Testis (tissue), 3 donors: ENCODE results near the gene PRRT3. TPM values are rescaled to one million over a fixed set of nuclear protein-coding genes. Genes with fewer than 3 reads are reported as not detected.

Experiments used
- DNase-seq: peaks from one replicate; pipeline ENCODE4 v3.0.0-alpha.2; 2019
- H3K27ac ChIP-seq, 2 donors: fragments of 200-600 bp; sonication (generic); one replicate each; pipeline ENCODE4 v1.5.1; 2019
- H3K27me3 ChIP-seq: fragments of 200-600 bp; sonication (generic); one replicate; pipeline ENCODE4 v1.5.1; 2019
- H3K36me3 ChIP-seq: fragments of 200-600 bp; sonication (generic); one replicate; pipeline ENCODE4 v1.5.1; 2017; ENCODE audit warnings: low read depth; ENCODE audit errors: missing control alignments
- H3K4me1 ChIP-seq: fragments of 200-600 bp; sonication (generic); one replicate; pipeline ENCODE4 v1.5.1; 2019
- H3K4me3 ChIP-seq, 2 donors: fragments of 200-600 bp; sonication (generic); one replicate each; pipeline ENCODE4 v1.5.1; 2017 to 2019
- H3K9me3 ChIP-seq: fragments of 200-600 bp; sonication (generic); one replicate; pipeline ENCODE4 v1.5.1; 2017
- CTCF ChIP-seq, 3 experiments: fragments of 450-650 bp in 2 of 3; fragments of 200-600 bp in 1 of 3; sonication (generic) in 1 of 3; IDR thresholded peaks; one replicate each; pipeline ENCODE4 v1.5.1; 2016 to 2019; ENCODE audit warnings: antibody characterized with exemption in 3 of 3, mild to moderate bottlenecking in 2 of 3, moderate library complexity in 1 of 3
- POLR2A ChIP-seq: fragments of 450-650 bp; IDR thresholded peaks from one replicate; pipeline ENCODE4 v1.6.1; 2017; ENCODE audit warnings: antibody characterized with exemption, mild to moderate bottlenecking, moderate library complexity
- WGBS, 2 donors: methylation state at CpG; one replicate each; pipeline ENCODE4 v1.1.5; 2018; 5-methylcytosine and 5-hydroxymethylcytosine counted together
- intact Hi-C: fragments of 100-400 bp; cut with DNase I; formaldehyde crosslinking; loops from one replicate; pipeline ENCODE4 v1.15.1; 2023; ENCODE audit warnings: low total_unique reads
- polyA plus RNA-seq: library from polyadenylated mRNA; stranded (reverse); fragments of 350-450 nt; fragmentation: Illumina TruSeq; extraction: RNeasy Lipid Tissue Mini Kit (QIAGEN cat#74804); gene quantifications from one replicate; pipeline ENCODE4 v1.2.3, GENCODE V29; 2014; ENCODE audit warnings: low read depth, low replicate concordance; ENCODE audit not compliant: insufficient read depth
- total RNA-seq, 2 donors: library from RNA; depleted of rRNA; stranded (reverse); fragments of >200 nt; gene quantifications; one replicate each; pipeline ENCODE4 v1.2.3, GENCODE V29; 2016

PRRT3 gene
- total and polyA plus RNA-seq, 3 donors from 2014 or later = 6.6 to 7.6 (median 7.2) TPM

- intact Hi-C loops = no loop called here
- DNase-seq = no peak
- WGBS, 2 donors = 96 to 98% methylated on average over 2 of the region's 2 CpGs
- Histone ChIP-seq H3K4me1 (peaks cover 9% of the 10 kb centered on the region), H3K36me3 (no peaks in the 10 kb centered on the region), H3K4me3 (no peak overlapping the region), H3K27ac (no peak overlapping the region), H3K9me3 (no peaks in the 10 kb centered on the region), H3K27me3 (no peaks in the 10 kb centered on the region)
- no peak for TF ChIP-seq POLR2A
These were observed 13.2 kb downstream of the PRRT3 start for GRCh38 chr3:9938966-9939365.

- H3K4me3 ChIP-seq = no peak overlapping the region
- H3K9me3 ChIP-seq = no peaks in the 10 kb centered on the region
- TF ChIP-seq POLR2A (no peak), CTCF (IDR thresholded peaks at IDR 0.05) (no peak)
- H3K4me1 ChIP-seq = peaks cover 9% of the 10 kb centered on the region
- intact Hi-C loops = no loop called here
- no peaks in the 10 kb centered on the region for H3K36me3 ChIP-seq
- no peak for DNase-seq
- H3K27ac ChIP-seq = no peak overlapping the region
- 96 to 97% methylated on average over 5 to 12 of the region's 13 CpGs for WGBS, 2 donors
- no peaks in the 10 kb centered on the region for H3K27me3 ChIP-seq
These were observed 14.5 kb downstream of the PRRT3 start for GRCh38 chr3:9937486-9938238.

- DNase-seq = no peak
- Histone ChIP-seq H3K36me3 (no peaks in the 10 kb centered on the region), H3K9me3 (no peaks in the 10 kb centered on the region), H3K4me1 (peaks cover 9% of the 10 kb centered on the region), H3K27ac (no peak overlapping the region), H3K4me3 (no peak overlapping the region), H3K27me3 (no peaks in the 10 kb centered on the region)
- no peak for TF ChIP-seq CTCF (IDR thresholded peaks at IDR 0.05)
- intact Hi-C loops = no loop called here
- WGBS, 2 donors = 89 to 92% methylated on average over 5 of the region's 5 CpGs
These were observed 16.2 kb downstream of the PRRT3 start for GRCh38 chr3:9935966-9936510.

GRCh38 chr3:9934993-9935392, 17.2 kb downstream of the PRRT3 start:
- H3K27ac ChIP-seq = no peak overlapping the region
- H3K27me3 ChIP-seq = no peaks in the 10 kb centered on the region
- TF ChIP-seq CTCF (IDR thresholded peaks at IDR 0.05) (no peak), POLR2A (no peak)
- H3K9me3 ChIP-seq = no peaks in the 10 kb centered on the region
- H3K4me3 ChIP-seq = no peak overlapping the region
- H3K4me1 ChIP-seq = peaks cover 9% of the 10 kb centered on the region
- 64 to 80% methylated on average over 4 of the region's 4 CpGs for WGBS, 2 donors
- H3K36me3 ChIP-seq = no peaks in the 10 kb centered on the region
- DNase-seq = no peak
- intact Hi-C loops = no loop called here

GRCh38 chr3:9934235-9934621, 18.0 kb downstream of the PRRT3 start:
- TF ChIP-seq CTCF (IDR thresholded peaks at IDR 0.05) (peak in 1 of 3 experiments; percentile 13), POLR2A (no peak)
- no peaks in the 10 kb centered on the region for H3K9me3 ChIP-seq
- peak overlapping the region in 1 of 2 donors; percentile 88 for H3K27ac ChIP-seq
- DNase-seq = no peak
- no peaks in the 10 kb centered on the region for H3K27me3 ChIP-seq
- 17 to 21% methylated on average over 11 of the region's 11 CpGs for WGBS, 2 donors
- H3K4me1 ChIP-seq = peaks cover 9% of the 10 kb centered on the region
- H3K4me3 ChIP-seq = peak overlapping the region; percentile 68 to 86
- intact Hi-C loops = no loop called here
- H3K36me3 ChIP-seq = no peaks in the 10 kb centered on the region
